Measurements from ENCODE around the gene CTNNA3.

CTNNA3 gene

DNA sequence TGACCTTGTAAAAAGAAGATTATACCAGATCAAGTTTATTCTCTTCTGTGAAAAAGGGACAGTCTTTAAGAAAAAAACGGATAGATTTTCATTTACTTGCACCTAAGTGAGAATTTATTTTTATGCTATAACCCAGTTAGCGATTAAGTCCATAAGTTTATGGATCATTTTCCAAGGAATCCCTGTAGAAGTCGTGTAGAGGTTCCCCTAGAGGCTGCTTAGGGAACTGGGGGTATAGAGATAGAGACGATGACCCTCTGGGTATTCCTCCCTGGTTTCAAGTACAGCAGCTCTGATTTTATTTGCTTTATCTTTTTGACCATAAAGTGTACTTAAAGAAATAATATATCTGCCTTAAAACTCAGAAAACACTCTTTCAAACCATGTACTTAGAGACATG, 1418.5 kb downstream of the CTNNA3 start:
- DNase-seq (ENCODE audit: extremely low read depth in 1 of 2, low read depth in 1 of 2): no peak

DNA sequence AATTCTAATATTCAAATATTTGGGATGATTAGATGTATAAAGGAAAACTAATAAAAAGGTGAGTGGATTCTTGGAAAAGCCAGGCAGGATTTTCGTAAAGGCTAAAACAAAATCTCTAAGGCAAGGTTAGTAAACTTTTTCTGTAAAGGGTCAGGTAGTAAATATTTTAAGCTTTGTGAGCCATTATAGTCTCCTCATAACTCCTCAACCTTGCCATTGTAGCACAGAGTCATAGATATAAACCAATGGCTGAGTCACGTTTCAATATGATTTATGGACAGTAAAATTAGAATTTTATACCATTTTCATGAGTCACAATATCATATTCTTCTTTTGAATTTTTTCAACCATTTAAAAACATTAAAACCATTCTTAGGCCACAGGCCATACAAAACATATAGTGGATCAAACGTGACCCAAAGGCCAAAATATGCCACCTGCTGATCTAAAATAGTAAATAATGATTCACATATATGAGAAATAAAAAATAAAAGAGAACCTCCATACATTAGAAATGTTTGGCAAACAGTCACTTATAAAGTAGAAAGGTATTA, 1422.0 kb downstream of the CTNNA3 start:
- DNase-seq (ENCODE audit: extremely low read depth in 1 of 2, low read depth in 1 of 2): no peak

DNA sequence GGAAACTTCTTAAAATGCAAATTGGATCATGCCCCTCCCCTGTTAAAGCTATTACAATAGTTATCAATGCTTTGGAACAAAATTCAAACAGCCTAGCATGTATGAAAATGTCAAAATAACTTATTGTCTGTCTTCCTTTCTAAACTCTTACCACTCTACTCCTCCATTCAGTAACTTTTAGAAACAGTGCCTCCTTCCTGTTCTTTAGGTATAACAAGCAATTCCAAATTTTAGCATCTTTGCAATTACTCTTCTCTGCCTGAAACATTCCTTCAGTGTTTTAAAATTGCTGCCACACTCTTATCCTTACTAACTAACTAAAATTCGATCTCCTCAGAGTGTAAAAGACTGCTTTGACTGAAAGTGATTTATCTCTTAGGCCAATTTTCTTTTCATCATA, 1430.6 kb downstream of the CTNNA3 start:
- no peak for DNase-seq (ENCODE audit: extremely low read depth in 1 of 2, low read depth in 1 of 2)

DNA sequence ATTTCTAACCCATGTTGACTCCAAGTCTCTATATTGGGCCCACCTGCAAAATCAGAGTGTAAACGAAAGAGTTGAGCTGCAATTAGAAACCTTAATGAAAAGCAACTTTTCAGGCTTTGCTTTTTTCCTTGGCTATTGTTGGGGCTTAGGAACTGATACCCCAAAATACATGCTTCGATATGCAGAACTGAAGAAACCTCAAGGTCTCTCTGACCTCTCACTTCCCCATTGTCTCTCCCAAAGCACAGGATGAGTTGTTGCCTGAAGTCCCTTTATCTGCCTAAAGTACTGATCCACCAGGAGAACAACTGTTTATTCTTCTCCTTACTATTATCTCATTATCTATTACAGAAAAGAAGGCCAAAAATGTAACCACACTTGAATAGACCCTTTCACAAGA, 1436.2 kb downstream of the CTNNA3 start:
- DNase-seq (ENCODE audit: extremely low read depth in 1 of 2, low read depth in 1 of 2): no peak

DNA sequence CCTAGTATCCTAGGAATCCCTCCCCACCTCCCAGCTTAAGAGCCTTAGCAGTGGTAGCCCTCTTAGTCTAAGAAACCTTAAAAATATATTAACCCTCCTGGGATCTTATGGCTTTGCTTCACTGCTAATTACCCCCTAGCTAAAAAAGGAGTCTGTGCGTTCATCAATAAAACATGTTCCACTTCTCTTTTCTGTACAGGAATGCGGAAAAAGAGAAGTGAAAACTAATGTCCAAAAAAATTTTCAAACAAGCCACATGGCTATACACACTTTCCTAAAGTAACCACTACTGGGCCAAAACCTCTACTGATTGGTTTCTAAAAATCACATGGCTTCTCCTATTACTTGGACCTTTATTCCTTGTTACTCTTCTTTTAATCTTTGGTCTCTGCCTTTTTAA, 1437.3 kb downstream of the CTNNA3 start:
- no peak for DNase-seq (ENCODE audit: extremely low read depth in 1 of 2, low read depth in 1 of 2)

DNA sequence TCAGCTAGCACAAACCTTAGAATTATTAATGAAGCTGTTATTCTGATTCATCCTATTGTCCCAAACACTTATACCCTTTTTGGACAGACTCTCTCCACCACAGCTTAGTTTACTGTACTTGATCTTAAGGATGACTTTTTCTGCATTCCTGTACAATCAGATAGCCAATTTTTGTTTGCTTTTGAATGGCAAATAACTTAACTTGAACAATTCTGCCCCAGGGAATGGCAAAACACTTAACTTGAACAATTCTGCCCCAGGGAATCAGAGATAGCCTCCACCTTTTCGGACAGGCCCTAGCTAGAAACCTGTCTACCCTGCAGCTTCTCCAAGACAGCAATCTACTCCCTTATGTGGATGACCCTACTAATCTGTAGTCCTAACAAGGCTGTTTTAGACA, 1438.2 kb downstream of the CTNNA3 start:
- no peak for DNase-seq (ENCODE audit: extremely low read depth in 1 of 2, low read depth in 1 of 2)

DNA sequence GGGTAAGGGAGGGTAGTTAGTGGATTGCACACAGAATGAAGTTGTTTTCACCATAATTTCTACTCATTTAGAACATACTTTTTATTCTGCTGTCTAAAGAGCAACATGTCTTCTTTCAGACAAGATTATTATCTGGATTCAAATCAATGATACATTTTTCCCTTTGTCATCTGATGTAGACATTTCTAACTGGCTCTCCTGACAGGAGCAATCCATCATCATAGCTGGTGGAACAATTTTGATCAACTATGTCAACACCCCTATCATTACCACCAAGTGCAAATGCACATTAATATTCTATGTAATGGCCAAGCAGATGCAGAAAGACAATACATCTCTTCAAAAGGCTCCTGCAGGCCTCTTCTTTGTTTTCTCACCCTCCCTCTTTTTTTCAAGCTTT, 1443.0 kb downstream of the CTNNA3 start:
- no peak for DNase-seq (ENCODE audit: extremely low read depth in 1 of 2, low read depth in 1 of 2)

DNA sequence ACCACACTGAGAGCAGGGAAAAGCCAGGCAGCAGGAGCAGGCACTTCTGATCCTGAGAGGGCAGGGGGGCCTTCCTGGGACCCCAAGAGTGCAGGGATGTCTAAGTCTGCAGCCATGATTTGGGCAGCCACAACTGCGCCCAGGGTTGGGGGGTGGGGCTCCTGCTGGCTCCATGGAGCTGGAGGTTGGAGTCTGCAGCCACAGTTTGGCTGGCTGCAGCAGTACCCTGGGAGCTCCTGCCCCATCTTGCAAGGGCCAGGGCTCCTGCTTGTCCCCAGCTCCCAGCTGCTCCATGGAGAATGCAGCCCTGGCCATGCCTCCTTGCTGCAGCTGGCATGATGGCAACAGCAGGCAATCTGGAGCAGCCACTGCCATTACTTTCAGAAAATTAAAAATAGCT, 1449.8 kb downstream of the CTNNA3 start:
- no peak for DNase-seq (ENCODE audit: extremely low read depth in 1 of 2, low read depth in 1 of 2)

DNA sequence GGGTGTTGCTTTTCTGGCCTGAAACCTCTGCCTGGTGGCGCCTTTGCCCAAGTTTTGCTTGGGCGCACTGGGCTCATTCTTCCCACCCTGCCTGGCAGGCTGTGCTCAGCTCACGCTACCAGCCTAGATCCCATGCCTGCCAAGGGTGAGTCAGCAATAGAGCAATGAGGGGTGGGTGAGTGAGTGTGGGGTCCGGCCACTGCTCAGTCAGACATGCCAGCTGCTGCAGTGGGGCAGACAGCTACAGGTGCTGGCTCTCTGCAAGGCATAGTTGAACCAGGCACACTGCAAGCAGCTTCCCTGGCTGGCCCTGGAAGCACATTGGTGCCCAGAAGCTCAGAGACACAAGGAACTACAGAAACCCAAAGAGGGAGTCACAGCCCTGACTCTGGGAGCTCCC, 1451.0 kb downstream of the CTNNA3 start:
- no peak for DNase-seq (ENCODE audit: extremely low read depth in 1 of 2, low read depth in 1 of 2)

DNA sequence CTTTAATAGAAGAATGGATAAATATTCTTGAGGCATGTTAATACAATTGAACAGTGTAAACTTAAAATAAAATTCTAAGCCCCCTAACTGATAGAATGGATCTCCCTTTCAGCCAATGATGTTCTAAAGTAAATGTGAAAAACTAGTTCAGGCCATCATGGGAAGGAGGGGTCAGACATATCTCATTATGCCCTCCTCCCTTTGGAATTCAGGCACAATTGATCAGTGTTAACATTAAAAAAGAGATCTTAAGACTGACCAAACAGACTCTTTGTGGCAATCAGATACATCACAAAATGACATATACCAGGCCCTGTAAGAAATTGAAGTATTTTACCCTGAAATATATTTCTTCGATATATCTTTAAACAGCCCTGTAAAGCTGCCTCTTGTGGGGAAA, 1453.1 kb downstream of the CTNNA3 start:
- no peak for DNase-seq (ENCODE audit: extremely low read depth in 1 of 2, low read depth in 1 of 2)

DNA sequence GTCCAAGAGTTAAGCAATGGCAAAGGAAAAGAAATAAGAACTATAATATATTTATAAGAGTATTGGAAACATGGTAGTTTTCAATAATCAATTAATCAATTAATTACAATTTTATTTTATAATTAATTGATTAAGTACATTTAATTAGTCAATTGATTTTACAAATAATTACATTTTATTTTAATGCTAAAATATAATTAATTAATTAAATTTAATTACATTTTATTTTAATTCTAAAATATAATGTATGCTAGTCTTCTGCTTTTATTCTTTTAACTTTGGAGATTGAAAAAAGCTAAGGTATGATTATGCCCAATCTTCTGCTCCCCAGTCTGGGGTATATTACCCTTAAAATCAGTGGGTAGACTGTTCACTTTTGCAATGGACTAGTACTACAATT, 1456.9 kb downstream of the CTNNA3 start:
- DNase-seq (ENCODE audit: extremely low read depth in 1 of 2, low read depth in 1 of 2): no peak

DNA sequence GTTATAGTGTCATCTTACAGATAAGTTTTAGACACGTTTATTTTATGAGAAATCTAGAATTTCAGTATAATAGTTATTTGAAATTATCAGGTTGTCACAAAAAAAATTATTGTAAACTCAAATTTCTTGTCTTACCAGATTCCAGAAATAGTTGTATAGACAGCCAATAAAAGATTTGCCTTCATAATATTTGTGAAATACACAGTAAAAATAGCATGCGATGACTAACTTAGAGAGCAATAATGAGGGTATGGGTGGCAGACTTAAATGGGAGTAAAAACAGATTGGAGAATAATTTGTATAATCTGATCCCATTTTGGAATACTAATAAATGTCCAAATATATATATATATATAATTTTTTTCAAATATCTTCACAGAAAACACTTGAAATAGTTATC, 1457.7 kb downstream of the CTNNA3 start:
- no peak for DNase-seq (ENCODE audit: extremely low read depth in 1 of 2, low read depth in 1 of 2)

DNA sequence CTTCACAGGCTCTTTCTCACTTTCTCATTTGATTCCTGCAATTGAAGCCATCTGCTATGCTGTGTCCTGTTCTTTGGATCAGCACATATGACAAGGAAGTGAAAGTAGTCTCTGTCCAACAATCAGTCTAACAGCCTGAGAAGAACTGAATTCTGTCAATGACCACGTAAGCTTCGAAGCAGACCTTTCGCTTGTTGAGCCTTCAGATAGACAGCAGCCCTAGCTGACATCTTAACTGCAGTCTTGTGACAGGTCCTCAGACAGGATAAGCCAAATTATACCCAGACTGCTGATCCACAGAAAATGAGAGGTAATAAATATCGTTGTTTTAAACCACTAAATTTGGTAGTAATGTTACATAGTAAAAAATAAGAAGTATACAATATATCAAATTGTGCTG, 1461.1 kb downstream of the CTNNA3 start:
- DNase-seq (ENCODE audit: extremely low read depth in 1 of 2, low read depth in 1 of 2): no peak

DNA sequence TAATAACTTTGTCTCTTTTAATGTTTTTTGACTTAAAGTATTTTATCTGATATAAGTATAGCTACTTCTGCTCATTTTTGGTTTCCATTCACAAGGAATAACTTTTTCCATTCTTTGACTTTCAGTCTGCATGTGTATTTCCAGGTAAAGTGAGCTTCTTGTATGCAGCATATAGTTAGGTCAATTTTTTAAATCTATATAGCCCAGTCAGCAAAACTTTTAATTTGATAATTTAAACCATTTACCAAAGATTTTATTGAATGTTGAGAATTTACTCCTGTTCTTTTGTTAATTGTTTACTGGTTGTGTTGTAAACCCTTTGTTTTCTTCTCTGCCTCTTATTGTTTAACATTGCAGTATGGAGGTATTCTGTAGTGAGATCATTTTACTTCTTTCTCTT, 1467.1 kb downstream of the CTNNA3 start:
- DNase-seq (ENCODE audit: extremely low read depth in 1 of 2, low read depth in 1 of 2): no peak

DNA sequence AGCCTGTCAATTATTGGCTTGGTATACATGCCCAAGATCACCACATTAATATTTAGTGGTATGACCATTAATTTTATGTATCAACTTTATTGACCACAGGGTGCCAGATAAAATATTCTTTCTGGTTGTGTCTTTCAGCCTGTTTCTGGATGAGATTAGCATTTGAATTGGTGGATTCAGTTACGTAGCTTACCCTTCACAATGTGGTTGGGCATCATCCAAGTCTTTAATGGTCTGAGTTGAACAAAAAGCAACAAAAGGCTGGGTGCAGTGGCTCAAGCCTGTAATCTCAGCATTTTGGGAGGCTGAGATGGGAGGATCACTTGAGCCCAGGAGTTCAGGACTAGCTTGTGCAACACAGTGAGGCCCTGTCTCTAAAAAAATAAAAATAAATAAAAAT, 1472.3 kb downstream of the CTNNA3 start:
- DNase-seq (ENCODE audit: extremely low read depth in 1 of 2, low read depth in 1 of 2): no peak

DNA sequence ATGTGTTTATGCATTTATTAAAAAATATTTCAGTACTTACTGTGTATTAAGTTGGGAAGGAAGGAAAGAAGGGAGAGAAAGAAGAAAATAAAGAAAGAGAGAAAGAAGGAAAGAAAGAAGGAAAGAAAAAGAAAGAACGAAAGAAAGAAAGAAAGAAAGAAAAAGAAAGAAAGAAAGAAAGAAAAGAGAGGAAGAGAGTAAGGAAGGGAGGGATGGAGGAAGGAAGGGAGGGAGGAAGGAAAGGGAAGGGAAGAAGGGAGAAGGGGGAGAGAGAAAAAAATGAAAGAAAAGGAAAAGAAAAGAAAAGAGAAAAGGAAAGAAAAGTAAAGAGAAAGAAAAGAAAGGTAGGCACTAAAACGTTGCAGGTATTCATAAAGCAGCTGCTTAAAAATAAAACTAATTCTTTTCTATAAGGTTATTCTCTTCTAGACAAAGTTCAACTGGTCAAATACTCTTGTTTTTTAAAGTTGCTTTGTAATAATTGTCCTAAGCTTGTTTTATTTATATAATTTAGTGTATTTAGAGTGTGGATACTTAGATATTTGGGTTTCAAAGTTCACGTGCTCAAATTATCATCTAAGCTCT, 1473.4 kb downstream of the CTNNA3 start:
- no peak for DNase-seq (ENCODE audit: extremely low read depth in 1 of 2, low read depth in 1 of 2)

DNA sequence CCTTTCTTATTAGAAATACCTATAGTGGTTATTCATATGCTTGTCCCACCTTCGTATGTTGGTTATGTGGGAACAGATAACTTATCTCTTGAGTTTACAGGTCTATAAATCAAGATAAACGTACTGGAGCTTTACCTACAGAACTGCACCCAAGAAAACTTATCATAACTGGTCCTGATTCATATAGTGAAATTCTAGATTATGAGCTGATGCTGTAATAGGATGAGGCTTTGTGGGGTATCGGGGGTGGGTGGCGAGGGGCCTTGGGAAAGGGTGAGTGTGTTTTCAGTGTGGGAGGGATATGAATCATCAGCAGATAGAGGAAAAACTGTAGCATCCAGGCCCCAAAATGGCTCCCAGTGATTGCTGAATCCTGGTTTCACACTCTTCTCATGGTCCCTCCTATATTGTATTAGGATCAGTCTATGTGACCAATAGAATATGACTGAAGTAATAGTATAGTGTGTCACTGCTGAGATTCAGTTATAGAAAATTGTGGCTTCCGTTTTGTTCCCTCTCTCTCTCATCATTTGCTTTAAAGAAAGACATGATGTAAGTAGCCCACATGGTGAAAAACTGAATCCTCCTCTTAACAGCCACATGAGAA, 1476.9 kb downstream of the CTNNA3 start:
- DNase-seq (ENCODE audit: extremely low read depth in 1 of 2, low read depth in 1 of 2): no peak

DNA sequence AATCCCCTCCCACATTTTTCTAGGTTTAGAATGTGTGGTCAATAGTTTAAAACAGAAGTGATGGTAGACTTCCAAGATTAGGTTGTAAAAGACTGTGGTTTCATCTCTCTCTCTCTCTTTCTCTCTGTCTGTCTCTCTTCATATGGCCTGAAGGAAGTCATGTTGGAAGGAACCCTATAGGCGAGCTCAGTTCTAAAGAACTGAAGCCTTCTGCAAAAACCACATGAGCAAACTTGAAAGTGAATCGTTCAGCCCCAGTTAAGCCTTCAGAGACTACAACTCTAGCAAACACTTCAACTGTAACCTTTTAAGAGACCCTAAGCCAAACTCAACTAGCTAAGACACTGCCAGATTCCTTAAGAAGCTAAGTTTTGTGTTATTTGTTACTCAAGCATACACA, 1477.7 kb downstream of the CTNNA3 start:
- no peak for DNase-seq (ENCODE audit: extremely low read depth in 1 of 2, low read depth in 1 of 2)

DNA sequence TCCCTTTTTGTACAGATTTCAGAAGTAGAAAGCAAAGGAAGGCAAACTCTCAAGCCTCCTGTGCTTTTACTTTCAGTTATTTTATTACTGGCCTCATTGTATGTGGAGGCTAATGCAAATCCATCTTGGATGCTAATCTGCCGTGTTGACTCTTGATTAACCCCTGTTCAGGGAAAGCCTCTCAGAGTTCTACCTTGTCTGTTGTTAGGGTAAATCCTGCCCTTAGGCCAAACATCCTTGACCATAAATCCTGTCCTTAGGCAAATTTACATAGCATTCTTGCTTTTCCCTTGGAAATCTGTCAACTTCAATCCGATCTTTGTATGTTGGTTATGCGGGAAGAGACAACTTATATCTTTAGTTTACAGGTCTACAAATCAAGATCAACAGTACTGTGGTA, 1480.1 kb downstream of the CTNNA3 start:
- DNase-seq (ENCODE audit: extremely low read depth in 1 of 2, low read depth in 1 of 2): no peak

DNA sequence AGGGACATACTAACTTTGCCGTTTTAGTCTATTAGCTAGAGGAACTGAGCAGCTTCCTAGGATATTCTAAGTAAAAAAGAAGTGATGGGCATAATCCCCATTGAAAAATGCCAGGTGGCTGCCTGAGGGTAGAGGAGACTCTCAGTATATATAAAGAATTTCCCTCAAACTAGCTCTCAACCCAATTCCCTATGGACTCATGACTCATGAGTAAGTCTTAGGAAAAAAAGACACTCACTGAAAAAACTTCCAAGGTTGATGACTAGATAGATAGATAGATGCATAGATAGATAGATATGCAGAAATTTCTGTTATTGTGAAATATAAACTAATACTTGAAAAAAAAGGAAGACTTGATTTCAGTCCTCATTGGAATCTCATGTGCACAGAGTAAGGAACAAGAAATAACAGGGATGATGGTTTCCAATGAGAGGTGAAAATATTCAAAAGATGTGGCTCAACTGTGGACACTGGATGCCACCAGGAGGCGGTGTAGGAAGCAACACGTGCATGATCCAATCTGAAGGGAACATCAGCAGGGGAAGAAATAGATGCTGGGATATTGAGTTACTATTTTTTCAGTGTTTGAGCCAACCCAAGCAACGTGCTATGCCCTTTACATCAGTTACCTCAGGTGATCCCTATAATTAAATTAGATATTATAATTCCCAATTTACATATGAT, 1481.1 kb downstream of the CTNNA3 start:
- no peak for DNase-seq (ENCODE audit: extremely low read depth in 1 of 2, low read depth in 1 of 2)

DNA sequence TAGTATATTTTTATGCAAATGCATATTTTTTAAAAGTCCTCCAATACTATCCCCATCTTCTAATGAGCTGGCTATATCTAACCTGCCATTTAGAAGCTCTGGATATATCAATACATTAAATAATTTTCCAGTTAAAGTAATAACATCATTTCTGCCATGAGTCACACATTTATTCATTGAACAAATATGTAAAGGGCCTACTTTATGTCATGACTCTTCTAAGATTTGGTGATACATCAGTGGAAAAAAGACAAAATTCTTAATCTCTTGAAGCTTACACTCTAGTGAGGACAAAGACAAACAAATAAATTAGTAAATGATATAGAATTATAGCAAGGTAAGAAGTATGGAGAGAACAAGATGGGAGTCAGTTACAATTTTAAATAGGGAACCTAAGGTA, 1487.0 kb downstream of the CTNNA3 start:
- no peak for DNase-seq (ENCODE audit: extremely low read depth in 1 of 2, low read depth in 1 of 2)

DNA sequence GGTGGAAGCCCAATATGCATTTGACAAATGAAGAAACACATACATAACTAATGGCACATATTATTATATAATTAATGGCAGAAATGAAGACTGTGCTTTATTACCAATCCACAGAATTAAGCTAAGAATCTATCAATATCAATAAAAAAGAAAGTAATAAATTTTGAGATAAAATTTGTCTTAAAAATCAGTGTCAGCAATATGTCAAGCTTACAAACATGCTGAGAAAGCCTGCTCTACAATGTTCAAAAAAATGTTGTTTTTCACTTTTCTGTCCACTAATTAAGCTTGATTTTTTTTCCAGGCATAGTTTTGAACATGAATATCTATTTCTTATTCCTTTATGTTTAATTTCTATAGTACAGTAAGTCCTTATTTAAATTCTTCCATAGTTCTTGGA, 1491.2 kb downstream of the CTNNA3 start:
- DNase-seq (ENCODE audit: extremely low read depth in 1 of 2, low read depth in 1 of 2): no peak

Measured in stimulated activated CD8-positive, alpha-beta memory T cell treated with anti-CD3 and anti-CD28 coated beads, Interleukin-7, amount 100 ng/mL, for 48 hours (primary cell).